K562 (cell line): ENCODE results near the gene ARFGEF2.

Experiments
- BHLHE40 ChIP-seq: IDR thresholded peaks from 2 replicates; pipeline ENCODE4 v1.6.1; 2011; ENCODE audit warnings: low read length, improper control_type of control experiment
- CREB1 ChIP-seq, 2 experiments: sonication (generic) in 1 of 2; formaldehyde crosslinking in 1 of 2; IDR thresholded peaks; 2 replicates each; pipeline versions ENCODE4 v1.6.1 to v1.8.0; 2012 to 2022; ENCODE audit warnings: inconsistent platforms in 1 of 2, mild to moderate bottlenecking in 1 of 2, missing genetic modification reagents in 1 of 2, moderate library complexity in 1 of 2
- ELF4 ChIP-seq: fragments of 450-650 bp; formaldehyde crosslinking; IDR thresholded peaks from 2 replicates; pipeline ENCODE4 v1.4.0; 2022; ENCODE audit warnings: missing genetic modification characterization
- GTF2A2 ChIP-seq: IDR thresholded peaks from 2 replicates; pipeline ENCODE4 v1.6.1; 2016; ENCODE audit warnings: mild to moderate bottlenecking, missing genetic modification characterization, missing compliant biosample characterization
- KDM4B ChIP-seq, 2 experiments: fragments of 450-650 bp in 1 of 2; sonication (generic) in 1 of 2; IDR thresholded peaks; 2 replicates each; pipeline ENCODE4 v1.6.1; 2016 to 2017; ENCODE audit warnings: borderline replicate concordance in 2 of 2, antibody characterized with exemption in 1 of 2, low read depth in 1 of 2, mild to moderate bottlenecking in 1 of 2
- MAFK ChIP-seq: IDR thresholded peaks from 2 replicates; pipeline ENCODE4 v1.6.1; 2011; ENCODE audit warnings: low read length, improper control_type of control experiment
- MED1 ChIP-seq: sonication (generic); formaldehyde crosslinking; IDR thresholded peaks from 2 replicates; pipeline ENCODE4 v1.8.1; 2023; ENCODE audit warnings: missing genetic modification reagents, borderline replicate concordance
- POLR2A ChIP-seq: fragments of 450-650 bp; conservative IDR thresholded peaks from 2 replicates; pipeline ENCODE4 v1.6.1; 2016
- RAD21 ChIP-seq, 2 experiments: fragments of 250-450 bp in 1 of 2; fragments of 450-650 bp in 1 of 2; sonication (Bioruptor Pico) in 1 of 2; formaldehyde crosslinking in 1 of 2; IDR thresholded peaks in 1 of 2; conservative IDR thresholded peaks in 1 of 2; 2 replicates each; pipeline versions ENCODE4 v1.4.0 to v1.8.0; 2020 to 2022; ENCODE audit warnings: mild to moderate bottlenecking in 2 of 2, moderate library complexity in 1 of 2
- ZC3H4 ChIP-seq: sonication (generic); formaldehyde crosslinking; IDR thresholded peaks from 2 replicates; pipeline ENCODE4 v1.9.0; 2021; ENCODE audit warnings: missing genetic modification reagents, borderline replicate concordance
- ZNF507 ChIP-seq: conservative IDR thresholded peaks from 2 replicates; pipeline ENCODE4 v1.6.1; 2017; ENCODE audit warnings: missing genetic modification characterization, missing compliant biosample characterization
- ZNF76 ChIP-seq: fragments of 250-450 bp; sonication (Bioruptor Pico); IDR thresholded peaks from 2 replicates; pipeline ENCODE4 v1.4.0; 2020; ENCODE audit warnings: mild to moderate bottlenecking, moderate library complexity, borderline replicate concordance
- TF ChIP-seq, protein P1 (sequence below), 3 experiments: IDR thresholded peaks in 2 of 3; conservative IDR thresholded peaks in 1 of 3; 2 replicates each; pipeline ENCODE4 v1.5.1; 2011 to 2012; ENCODE audit warnings: low read length in 3 of 3, mild to moderate bottlenecking in 3 of 3, control low read depth in 2 of 3, improper control_type of control experiment in 1 of 3, inconsistent platforms in 1 of 3, low read depth in 1 of 3, mixed read lengths in 1 of 3, moderate library complexity in 1 of 3; ENCODE audit not compliant: insufficient read depth in 2 of 3
- TF ChIP-seq, protein P2 (sequence below), 2 experiments: fragments of 450-650 bp; formaldehyde crosslinking in 1 of 2; IDR thresholded peaks; 2 replicates each; pipeline versions ENCODE4 v1.4.0 to v1.6.1; 2014 to 2020; ENCODE audit warnings: mild to moderate bottlenecking in 2 of 2, borderline replicate concordance in 1 of 2, low read depth in 1 of 2

DNA sequence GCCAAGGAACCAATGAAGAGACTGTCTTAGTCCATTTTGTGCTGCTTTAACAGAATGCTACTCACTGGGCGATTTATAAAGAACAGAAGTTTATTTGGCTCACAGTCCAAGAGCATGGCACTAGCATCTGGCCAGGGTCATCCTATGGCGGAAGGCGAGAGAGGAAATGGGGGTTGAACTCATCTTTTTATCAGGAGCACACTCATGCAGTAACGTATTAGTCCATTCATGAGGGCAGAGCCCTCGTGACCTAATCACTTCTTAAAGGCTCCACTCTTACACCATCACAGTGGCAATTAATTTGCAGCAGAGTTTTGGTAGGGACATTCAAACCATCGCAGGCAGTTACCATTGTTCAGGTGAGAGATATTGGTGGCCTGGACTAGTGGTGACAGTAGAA lies 8.5 kb downstream of the ARFGEF2 start:
- TF ChIP-seq POLR2A (no peak), GTF2A2 (tag) (no peak), MAFK (no peak), ZNF507 (no peak), ELF4 (CRISPR knock-in tag) (no peak), KDM4B (IDR thresholded peaks at IDR 0.05; ENCODE audit: borderline replicate concordance in 2 of 2, low read depth in 1 of 2) (no peak), MED1 (no peak), CREB1 (IDR thresholded peaks at IDR 0.05) (no peak), CREB1 (CRISPR knock-in tag; IDR thresholded peaks at IDR 0.05) (0 out of 2 replicates have a peak, but pooled peaks have one; percentile 18), RAD21 (CRISPR knock-in tag; conservative IDR thresholded peaks at IDR 0.05 in 1 of 2, IDR thresholded peaks at IDR 0.05 in 1 of 2) (no peak), ZC3H4 (CRISPR knock-in tag) (no peak), ZNF76 (CRISPR knock-in tag) (no peak), BHLHE40 (peak; percentile 53; the same call in 1 of the 2 replicates)
- TF ChIP-seq, protein P1, sequence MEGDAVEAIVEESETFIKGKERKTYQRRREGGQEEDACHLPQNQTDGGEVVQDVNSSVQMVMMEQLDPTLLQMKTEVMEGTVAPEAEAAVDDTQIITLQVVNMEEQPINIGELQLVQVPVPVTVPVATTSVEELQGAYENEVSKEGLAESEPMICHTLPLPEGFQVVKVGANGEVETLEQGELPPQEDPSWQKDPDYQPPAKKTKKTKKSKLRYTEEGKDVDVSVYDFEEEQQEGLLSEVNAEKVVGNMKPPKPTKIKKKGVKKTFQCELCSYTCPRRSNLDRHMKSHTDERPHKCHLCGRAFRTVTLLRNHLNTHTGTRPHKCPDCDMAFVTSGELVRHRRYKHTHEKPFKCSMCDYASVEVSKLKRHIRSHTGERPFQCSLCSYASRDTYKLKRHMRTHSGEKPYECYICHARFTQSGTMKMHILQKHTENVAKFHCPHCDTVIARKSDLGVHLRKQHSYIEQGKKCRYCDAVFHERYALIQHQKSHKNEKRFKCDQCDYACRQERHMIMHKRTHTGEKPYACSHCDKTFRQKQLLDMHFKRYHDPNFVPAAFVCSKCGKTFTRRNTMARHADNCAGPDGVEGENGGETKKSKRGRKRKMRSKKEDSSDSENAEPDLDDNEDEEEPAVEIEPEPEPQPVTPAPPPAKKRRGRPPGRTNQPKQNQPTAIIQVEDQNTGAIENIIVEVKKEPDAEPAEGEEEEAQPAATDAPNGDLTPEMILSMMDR (IDR thresholded peaks at IDR 0.05 in 2 of 3, conservative IDR thresholded peaks at IDR 0.05 in 1 of 3; ENCODE audit: insufficient read depth in 2 of 3, low read depth in 1 of 3, low read length in 3 of 3) = no peak
- TF ChIP-seq, protein P2, sequence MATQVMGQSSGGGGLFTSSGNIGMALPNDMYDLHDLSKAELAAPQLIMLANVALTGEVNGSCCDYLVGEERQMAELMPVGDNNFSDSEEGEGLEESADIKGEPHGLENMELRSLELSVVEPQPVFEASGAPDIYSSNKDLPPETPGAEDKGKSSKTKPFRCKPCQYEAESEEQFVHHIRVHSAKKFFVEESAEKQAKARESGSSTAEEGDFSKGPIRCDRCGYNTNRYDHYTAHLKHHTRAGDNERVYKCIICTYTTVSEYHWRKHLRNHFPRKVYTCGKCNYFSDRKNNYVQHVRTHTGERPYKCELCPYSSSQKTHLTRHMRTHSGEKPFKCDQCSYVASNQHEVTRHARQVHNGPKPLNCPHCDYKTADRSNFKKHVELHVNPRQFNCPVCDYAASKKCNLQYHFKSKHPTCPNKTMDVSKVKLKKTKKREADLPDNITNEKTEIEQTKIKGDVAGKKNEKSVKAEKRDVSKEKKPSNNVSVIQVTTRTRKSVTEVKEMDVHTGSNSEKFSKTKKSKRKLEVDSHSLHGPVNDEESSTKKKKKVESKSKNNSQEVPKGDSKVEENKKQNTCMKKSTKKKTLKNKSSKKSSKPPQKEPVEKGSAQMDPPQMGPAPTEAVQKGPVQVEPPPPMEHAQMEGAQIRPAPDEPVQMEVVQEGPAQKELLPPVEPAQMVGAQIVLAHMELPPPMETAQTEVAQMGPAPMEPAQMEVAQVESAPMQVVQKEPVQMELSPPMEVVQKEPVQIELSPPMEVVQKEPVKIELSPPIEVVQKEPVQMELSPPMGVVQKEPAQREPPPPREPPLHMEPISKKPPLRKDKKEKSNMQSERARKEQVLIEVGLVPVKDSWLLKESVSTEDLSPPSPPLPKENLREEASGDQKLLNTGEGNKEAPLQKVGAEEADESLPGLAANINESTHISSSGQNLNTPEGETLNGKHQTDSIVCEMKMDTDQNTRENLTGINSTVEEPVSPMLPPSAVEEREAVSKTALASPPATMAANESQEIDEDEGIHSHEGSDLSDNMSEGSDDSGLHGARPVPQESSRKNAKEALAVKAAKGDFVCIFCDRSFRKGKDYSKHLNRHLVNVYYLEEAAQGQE (IDR thresholded peaks at IDR 0.05; ENCODE audit: borderline replicate concordance) = no peak
- TF ChIP-seq, protein P2 (CRISPR knock-in tag; IDR thresholded peaks at IDR 0.05; ENCODE audit: low read depth) = no peak
